HepG2 (cell line): Measurements from ENCODE around the gene PIEZO1. TPM values are rescaled to one million over a fixed set of nuclear protein-coding genes. Genes with fewer than 3 reads are reported as not detected.
A peak's percentile ranks its signal among the peaks of the same experiment; 100 is the strongest.

ENCODE experiments used
- ARID3A ChIP-seq: IDR thresholded peaks from 2 replicates; pipeline ENCODE4 v1.6.1; 2012; ENCODE audit warnings: low read depth, low read length, improper control_type of control experiment
- ATF3 ChIP-seq: sonication (generic); formaldehyde crosslinking; IDR thresholded peaks from 2 replicates; pipeline ENCODE4 v1.4.0; 2020; ENCODE audit warnings: missing genetic modification reagents
- ATF7 ChIP-seq, 2 experiments: fragments of 450-650 bp in 1 of 2; sonication (generic) in 1 of 2; formaldehyde crosslinking in 1 of 2; IDR thresholded peaks; 2 replicates each; pipeline versions ENCODE4 v1.4.0 to v1.6.1; 2016 to 2020; ENCODE audit warnings: antibody characterized with exemption in 1 of 2, mild to moderate bottlenecking in 1 of 2, missing genetic modification reagents in 1 of 2
- HMG20A ChIP-seq: IDR thresholded peaks from 2 replicates; pipeline ENCODE4 v1.6.1; 2016; ENCODE audit warnings: borderline replicate concordance
- HNRNPK ChIP-seq: fragments of 200-400 bp; formaldehyde crosslinking; IDR thresholded peaks from 2 replicates; pipeline ENCODE4 v1.6.1; 2018; ENCODE audit warnings: low read length, low read depth, moderate library complexity, mild to moderate bottlenecking; ENCODE audit not compliant: poor library complexity, severe bottlenecking
- MBD4 ChIP-seq: IDR thresholded peaks from 2 replicates; pipeline ENCODE4 v1.6.1; 2012; ENCODE audit warnings: low read length, inconsistent platforms, borderline replicate concordance
- NFAT5 ChIP-seq: sonication (generic); formaldehyde crosslinking; IDR thresholded peaks from 2 replicates; pipeline ENCODE4 v1.4.0; 2020; ENCODE audit warnings: missing genetic modification reagents
- NFIC ChIP-seq: IDR thresholded peaks from 2 replicates; pipeline ENCODE4 v1.6.1; 2012; ENCODE audit warnings: mild to moderate bottlenecking, low read length, inconsistent platforms
- RELA ChIP-seq: sonication (generic); formaldehyde crosslinking; IDR thresholded peaks from 2 replicates; pipeline ENCODE4 v1.4.0; 2020; ENCODE audit warnings: missing genetic modification reagents
- TBP ChIP-seq: sonication (generic); formaldehyde crosslinking; IDR thresholded peaks from 2 replicates; pipeline ENCODE4 v1.5.0; 2020; ENCODE audit warnings: missing genetic modification reagents
- TCF7 ChIP-seq: sonication (generic); IDR thresholded peaks from 2 replicates; pipeline ENCODE4 v1.6.1; 2016; ENCODE audit warnings: antibody characterized with exemption, low read depth
- ZFP91 ChIP-seq: sonication (generic); formaldehyde crosslinking; IDR thresholded peaks from 2 replicates; pipeline ENCODE4 v1.9.0; 2022; ENCODE audit warnings: missing genetic modification reagents, mild to moderate bottlenecking, borderline replicate concordance
- ZNF276 ChIP-seq: sonication (generic); formaldehyde crosslinking; IDR thresholded peaks from 2 replicates; pipeline ENCODE4 v1.4.0; 2020; ENCODE audit warnings: mild to moderate bottlenecking, low read depth, missing genetic modification reagents
- ZNF34 ChIP-seq: sonication (generic); formaldehyde crosslinking; IDR thresholded peaks from 2 replicates; pipeline ENCODE4 v1.4.0; 2020; ENCODE audit warnings: mild to moderate bottlenecking, missing genetic modification reagents, borderline replicate concordance
- ZNF343 ChIP-seq: sonication (generic); formaldehyde crosslinking; IDR thresholded peaks from 2 replicates; pipeline ENCODE4 v1.4.0; 2020; ENCODE audit warnings: mild to moderate bottlenecking, missing genetic modification reagents
- ZNF44 ChIP-seq: sonication (generic); formaldehyde crosslinking; IDR thresholded peaks from 2 replicates; pipeline ENCODE4 v1.5.1; 2020; ENCODE audit warnings: mild to moderate bottlenecking, missing genetic modification reagents
- ZNF672 ChIP-seq: sonication (generic); formaldehyde crosslinking; IDR thresholded peaks from 2 replicates; pipeline ENCODE4 v1.8.1; 2022; ENCODE audit warnings: missing genetic modification reagents
- ZNF850 ChIP-seq: sonication (generic); formaldehyde crosslinking; conservative IDR thresholded peaks from 2 replicates; pipeline ENCODE4 v1.9.0; 2021; ENCODE audit warnings: mild to moderate bottlenecking, missing genetic modification reagents
- polyA plus RNA-seq, 8 experiments: library from polyadenylated mRNA; depleted of rRNA in 3 of 8; stranded (reverse) in 7 of 8; unstranded in 1 of 8; fragments of >200 nt; fragmentation: Illumina TruSeq in 4 of 8; extraction: Trizol in 4 of 8; gene quantifications; 2 replicates each; pipeline versions ENCODE4 v1.2.1 to v1.2.3, GENCODE V29; 2011 to 2016; ENCODE audit warnings: low read depth in 4 of 8, missing spikeins in 1 of 8, mixed read lengths in 1 of 8; ENCODE audit not compliant: insufficient read depth in 1 of 8
- total RNA-seq, 5 experiments: library from RNA; depleted of rRNA; stranded (reverse); fragments of >200 nt; fragmentation: Illumina TruSeq; extraction: Trizol; gene quantifications; 2 replicates each; pipeline ENCODE4 v1.2.3, GENCODE V29; 2016; ENCODE audit warnings: low read depth in 1 of 5

Gene PIEZO1
- total and polyA plus RNA-seq, 2 of the 13 experiments (the other 11 are each of a cell fraction or from before 2014, with no cell fraction given): 67.9 to 85.0 TPM

- no peak for TF ChIP-seq ZNF850 (CRISPR knock-in tag)
- no peak for TF ChIP-seq ARID3A
- TF ChIP-seq NFAT5 (CRISPR knock-in tag): no peak
- TF ChIP-seq MBD4: no peak
- TF ChIP-seq HMG20A (CRISPR knock-in tag): no peak
- 0 out of 2 replicates have a peak, but pooled peaks have one; percentile 71 for TF ChIP-seq ZNF343
- TF ChIP-seq ZNF672 (CRISPR knock-in tag): no peak
- TF ChIP-seq ZFP91 (CRISPR knock-in tag): peak; percentile 72
- TF ChIP-seq ZNF44: no peak
- peak; percentile 36 for TF ChIP-seq HNRNPK
- 0 out of 2 replicates have a peak, but pooled peaks have one; percentile 65 for TF ChIP-seq RELA (CRISPR knock-in tag)
- 0 out of 2 replicates have a peak, but pooled peaks have one; percentile 39 for TF ChIP-seq ATF3 (CRISPR knock-in tag)
- TF ChIP-seq NFIC: no peak
- 0 out of 2 replicates have a peak, but pooled peaks have one; percentile 38 for TF ChIP-seq ZNF276 (CRISPR knock-in tag)
- TF ChIP-seq TBP: no peak
- no peak for TF ChIP-seq ZNF34
- TF ChIP-seq ATF7 (IDR thresholded peaks at IDR 0.05): no peak
- 0 out of 2 replicates have a peak, but pooled peaks have one; percentile 36 for TF ChIP-seq ATF7 (CRISPR knock-in tag; IDR thresholded peaks at IDR 0.05)
- TF ChIP-seq TCF7: no peak
Measured at GRCh38 chr16:88737298-88738150, 47.5 kb downstream of the PIEZO1 start (continued).
